Measurements from ENCODE around the gene WIPI1.

WIPI1 gene

DNA sequence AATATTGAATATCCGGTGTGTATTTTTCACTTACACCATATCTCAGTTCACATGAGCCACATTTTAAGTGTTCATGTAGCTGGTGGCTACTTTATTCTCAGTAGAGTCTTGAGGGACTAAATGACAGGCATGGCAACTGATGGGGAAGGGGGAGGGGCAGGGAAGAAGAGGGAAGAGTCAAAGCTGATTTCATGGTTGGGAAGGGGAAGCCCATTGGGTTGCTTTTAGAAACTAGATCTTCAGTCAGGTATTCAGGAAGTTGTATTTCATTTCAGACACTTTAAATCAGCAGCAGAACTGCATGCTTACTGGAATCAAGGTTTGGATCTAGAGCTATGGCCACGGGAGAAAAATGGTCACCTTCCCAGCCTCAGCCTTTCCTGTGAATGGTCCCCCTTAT, 2.9 kb upstream of the WIPI1 start:
- no peak for DNase-seq

DNA sequence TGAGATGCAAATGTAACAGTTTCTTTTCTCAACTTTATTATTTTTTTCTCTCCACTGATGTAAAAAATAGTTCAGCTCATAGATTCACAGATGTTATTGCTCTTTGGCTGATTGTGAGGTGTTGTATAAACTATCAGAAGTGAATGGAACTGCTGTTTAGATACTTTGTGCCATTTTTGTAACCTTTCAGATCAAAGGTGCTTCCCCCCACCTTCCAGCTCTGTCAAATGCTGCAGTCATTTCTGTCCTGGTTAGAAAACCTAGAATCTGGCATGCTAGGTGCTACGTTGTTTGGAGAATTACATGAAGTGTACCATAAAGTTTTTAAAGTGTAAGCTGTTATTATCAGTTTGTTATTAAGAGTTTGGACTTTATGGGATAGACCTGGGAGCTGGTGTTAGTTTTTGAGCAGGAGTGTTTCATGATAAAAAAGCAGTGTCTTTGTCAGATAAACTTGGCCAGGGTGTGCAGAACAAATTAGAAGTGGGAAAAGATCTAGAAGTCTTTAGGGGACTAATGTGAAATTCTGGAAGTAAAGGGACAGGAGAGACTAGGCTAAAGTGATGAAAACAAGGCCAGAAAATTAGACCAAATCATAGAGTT, 1.8 kb upstream of the WIPI1 start:
- DNase-seq: no peak

DNA sequence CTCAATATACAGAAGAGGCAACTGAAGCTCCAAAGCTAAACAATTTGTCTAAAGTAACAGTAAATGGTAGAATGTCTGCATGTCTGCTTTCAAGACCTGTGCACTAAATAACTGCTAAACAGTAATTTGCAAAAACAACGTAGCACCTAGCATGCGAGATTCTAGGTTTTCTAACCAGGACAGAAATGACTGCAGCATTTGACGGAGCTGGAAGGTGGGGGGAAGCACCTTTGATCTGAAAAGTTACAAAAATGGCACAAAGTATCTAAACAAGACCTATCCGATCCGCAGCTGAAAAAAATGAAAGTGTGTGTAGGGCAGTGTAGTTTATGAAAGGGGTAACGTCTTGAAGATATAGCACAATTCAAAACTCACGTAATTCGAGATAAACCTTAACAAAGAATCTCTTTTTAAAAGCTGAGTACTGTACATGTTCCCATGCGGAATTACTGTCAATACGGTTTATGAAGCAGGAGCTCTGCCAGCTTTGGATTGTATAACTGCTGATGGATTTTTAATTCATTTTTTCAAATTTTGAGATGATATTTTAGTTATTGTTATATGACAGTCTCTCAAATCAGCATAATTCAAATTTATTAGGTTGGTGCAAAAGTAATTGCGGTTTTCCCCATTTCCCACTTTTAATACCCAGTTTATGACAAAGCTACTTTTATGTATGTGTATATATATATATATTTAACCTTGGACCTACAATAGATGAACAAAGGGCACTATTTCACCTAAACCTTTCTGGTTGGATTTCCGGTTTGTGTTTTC, 1.2 kb upstream of the WIPI1 start:
- no peak for DNase-seq

DNA sequence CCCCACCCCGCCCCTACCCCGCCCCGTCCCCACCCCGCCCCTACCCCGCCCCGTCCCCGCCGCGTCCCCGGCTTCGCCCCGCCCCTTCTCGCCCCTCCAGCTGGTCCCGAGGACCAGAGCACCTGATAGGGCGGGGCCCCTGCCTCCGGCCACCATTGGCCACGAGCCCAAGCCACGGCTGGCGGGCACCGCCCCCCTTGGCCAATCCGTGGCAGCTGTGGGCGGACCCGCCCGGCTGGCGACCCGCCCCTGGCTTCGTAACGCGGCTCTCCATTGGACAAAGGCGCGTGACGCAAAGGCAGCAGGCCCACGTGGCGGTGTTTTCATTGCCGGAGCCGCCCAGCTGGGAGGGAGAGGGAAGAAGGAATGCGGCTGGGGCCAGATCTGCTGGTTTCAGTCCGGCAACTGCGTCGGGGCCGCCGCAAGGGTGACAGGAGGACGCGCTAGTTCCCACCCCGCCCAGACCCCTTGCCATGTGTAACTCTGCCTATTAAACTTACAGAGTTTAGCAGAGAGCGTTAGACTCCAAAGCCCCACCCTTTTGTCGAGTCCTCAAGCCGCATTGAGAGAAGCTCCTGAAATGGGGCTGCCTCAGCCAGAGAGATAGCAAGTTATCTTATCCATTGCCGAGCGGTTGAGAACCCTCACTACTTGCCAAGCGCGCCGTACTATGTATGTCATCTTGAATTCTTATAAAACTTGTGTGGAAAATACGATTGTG, 403 bp upstream of the WIPI1 start:
- DNase-seq: peak; percentile 95

DNA sequence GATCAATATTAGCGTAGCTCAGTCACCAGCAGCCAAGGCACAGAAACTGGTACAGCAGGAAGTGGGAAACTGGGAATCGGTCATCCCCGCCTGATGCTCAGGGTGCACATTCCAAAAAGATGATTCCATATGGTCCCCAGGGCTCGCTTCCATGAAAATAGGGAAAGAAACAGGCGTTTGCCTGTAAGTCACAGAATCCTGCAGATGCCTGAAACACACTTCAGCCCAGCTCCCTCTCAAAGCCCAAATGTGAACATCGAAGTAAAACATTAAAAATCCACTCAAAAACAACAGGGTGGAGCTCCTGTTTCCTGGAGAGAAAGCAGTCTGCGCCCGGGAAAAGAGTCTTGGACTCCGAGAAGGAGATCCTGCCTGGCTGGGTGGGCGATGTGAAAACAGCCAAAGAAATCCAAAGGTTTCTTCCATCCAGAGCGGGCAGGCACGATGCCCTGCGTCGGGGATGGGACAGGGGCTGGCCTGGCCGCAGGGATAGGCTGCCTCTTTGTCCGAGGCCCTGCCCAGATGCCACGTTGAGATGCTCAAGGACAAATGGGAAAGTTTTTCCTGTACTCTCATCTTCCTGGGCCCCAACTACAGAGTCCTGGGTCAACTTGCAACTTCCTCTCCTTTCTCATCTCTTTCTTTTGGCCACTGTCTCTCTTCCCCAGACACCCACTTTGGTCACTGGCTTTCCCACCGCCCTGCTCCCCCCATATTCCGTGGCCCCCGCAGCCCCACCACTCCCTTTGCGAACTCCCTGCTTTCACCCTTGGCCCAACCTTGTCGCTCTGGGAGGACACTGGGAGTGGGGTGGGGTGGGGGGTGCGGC, 743 bp downstream of the WIPI1 start:
- DNase-seq: no peak

DNA sequence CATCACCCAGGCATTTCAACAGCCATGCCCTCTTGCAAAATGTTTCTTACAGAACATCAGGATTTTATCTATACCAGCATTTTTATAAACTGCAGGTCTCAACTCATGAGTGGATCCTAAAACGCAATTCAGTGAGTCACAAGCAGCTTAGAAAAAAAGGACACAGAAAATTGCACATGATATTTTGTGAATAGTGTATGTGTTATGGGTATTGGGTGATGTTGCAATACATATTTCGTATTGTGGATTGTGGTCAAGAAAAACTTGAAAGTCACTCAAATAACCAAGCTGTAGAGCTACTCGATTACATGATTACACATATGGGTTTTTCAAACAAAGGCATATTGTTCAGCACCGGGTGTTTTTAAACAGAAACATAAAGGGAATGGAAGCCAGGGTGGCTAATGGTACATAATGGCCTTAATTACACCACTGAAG, 1.4 kb downstream of the WIPI1 start:
- DNase-seq: no peak

DNA sequence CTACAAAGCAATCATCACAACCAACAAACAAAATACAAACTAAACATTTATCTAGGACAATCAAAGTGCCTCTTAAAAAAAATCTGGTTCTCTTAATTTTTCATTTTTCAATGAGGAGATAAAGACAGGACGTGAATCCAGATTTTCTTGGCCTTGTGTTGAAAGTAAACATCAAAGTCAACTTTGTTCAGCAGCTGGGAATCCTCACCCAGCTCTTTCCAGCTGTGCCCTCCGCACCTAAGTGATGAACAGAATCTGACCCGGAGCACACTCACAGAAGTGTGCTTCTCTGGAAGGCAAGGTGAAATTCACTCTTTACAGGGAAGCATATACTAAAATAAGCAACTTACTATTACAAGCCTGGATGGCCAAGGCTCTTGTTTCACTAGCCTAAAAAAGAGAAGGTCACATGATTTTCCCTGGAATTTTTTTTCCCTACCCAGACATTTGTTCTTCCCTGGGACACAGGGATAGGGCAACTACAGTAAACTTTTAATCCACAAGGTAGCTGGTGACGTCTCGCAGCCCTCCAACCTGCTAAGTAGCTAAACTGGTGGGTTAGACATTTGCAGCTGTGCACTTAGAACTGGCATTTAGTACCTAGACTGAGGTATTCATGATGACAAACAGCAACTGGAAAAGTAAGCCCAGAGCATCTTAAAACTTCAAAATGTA, 3.2 kb downstream of the WIPI1 start:
- DNase-seq: no peak

DNA sequence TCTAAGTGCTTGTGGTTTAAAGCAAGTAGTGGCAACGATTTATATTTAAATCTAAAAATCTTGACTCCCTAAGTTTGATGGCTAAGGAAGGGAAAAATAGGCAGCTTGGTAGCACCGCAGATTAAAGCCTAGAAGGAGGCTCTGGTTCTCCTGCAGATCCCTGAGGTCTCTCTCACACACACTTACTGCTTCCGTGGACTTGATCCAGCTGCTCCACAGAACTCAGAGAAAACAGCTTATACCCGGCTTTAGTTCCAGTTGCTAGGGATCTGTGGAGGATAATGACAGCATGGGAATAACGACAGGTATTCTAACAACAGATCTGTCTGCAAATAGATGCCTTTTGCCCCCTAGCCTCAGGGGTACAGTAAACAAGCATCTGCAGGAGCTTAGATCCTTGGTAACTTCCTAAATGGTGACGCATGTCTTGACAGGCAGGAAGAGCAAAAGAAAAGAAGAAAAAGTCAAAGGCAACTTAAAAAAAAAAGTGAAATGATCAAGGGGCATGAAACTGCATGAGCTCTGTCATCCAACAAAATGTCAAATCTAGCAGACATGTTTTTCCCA, 4.5 kb downstream of the WIPI1 start:
- no peak for DNase-seq

DNA sequence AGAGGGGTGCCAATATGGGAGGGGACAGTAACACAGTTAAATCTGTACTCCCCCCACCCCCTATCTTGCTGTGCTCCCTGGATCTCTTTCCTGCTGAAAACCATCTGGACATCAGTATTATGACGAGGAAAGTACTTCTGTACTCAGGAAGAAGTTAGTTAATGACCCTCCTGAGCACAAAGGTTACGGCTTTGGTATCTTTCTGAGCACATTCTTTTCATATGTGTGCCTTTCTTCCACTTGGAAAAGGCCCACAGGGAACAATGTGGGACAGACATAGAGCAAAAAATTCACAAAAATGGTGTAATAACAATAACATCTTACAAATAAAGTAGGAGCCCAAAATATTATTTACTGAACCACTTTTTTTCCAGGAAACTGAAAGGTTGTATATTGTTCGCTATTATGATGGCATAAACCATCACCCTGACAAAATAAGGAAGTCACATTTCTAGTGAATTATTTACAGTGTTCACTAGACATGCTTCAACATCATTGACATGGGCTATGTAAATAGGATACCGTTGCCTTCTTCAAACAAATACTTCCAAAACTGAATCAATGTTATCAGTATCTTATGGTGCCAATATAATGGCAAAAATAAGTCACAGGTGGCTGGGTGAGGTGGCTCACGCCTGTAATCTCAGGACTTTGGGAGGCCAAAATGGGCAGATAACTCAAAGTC, 5.5 kb downstream of the WIPI1 start:
- no peak for DNase-seq

DNA sequence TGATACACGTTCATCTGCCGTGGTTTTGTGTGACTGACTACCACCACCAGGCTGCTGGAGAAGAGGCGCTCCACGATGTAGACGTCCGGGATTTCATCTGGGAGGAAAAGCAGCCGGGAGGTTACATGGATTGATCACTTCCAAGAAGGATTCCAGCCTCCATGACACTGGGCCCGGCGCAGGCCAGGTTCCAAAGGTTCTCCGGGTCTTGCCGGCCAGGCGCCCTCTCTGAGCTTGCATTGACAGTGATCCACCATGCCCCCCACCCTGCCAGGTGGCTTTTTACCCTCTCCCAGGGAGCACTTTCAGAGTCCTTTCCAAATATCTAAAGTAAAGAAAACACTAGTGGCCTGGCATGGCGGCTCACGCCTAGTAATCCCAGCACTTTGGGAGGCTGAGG, 6.5 kb downstream of the WIPI1 start:
- DNase-seq: no peak

DNA sequence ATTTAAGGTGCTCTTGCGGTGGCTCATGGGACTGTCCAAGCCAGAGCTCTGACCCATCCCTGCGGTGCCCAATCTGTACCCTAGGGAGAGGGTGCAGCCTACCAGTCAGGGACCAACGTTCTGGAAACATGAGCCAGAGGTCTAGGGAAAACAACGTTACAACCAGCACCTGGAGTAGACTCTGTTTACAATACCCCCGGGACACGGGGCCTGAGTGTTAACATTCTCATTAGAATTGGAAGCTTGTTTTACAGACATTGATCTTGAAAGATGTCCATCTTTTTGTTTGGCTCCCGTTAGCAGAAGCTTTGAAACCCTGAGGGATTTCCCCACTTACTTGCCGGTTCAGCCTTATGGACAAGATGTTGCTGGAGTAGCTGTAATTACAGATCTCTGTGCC, 6.9 kb downstream of the WIPI1 start:
- DNase-seq: no peak

DNA sequence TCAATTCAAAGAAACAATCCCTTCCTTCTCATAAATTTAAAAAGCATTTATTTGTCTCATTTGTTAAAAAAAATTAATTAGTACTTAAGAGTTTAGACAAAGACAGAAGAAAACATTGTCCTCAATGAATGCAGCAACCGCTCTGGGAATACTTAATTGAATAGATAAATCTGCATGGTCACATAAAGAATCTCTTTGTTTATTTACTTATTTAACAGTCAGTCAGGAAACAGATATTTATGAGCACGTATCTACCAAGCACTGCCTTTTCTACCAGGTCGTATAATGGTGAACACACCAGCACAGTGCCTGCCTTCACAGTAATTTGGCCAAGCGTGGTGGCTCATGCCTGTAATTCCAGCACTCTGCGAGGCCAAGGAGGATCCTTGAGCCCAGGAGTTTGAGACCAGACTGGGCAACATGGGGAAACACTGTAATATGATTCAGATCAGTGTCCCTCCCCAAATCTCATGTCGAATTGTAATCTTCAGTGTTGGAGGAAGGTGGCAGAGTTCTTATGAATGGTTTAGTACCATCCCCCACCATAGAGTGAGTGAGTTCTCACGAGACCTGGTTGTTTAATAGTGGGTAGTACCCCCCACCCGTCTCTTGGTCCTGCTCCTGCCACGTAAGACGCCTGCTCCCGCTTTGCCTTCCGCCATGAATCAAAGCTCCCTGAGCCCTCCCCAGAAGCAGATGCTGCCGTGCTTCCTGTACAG, 8.1 kb downstream of the WIPI1 start:
- DNase-seq: no peak

DNA sequence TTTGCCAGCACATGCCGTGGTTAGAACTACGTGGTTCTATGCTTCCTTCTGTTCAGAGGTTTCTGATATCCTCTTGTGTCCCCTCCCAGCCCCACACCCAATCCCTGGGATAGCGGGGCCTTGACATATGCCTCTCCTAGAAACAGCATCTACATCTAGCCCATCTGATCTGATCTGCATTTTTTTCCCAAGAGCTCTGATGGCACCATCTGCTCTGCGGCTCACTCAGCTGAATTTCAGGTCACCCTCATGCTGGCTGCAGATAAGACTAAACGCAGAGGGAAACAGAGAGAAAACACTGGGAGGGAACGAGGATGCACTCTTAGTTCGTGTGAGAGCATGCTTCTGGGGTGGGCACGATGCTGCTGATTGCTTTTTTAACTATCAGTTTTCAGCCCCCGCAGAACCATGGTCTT, 10.7 kb downstream of the WIPI1 start:
- DNase-seq: no peak

DNA sequence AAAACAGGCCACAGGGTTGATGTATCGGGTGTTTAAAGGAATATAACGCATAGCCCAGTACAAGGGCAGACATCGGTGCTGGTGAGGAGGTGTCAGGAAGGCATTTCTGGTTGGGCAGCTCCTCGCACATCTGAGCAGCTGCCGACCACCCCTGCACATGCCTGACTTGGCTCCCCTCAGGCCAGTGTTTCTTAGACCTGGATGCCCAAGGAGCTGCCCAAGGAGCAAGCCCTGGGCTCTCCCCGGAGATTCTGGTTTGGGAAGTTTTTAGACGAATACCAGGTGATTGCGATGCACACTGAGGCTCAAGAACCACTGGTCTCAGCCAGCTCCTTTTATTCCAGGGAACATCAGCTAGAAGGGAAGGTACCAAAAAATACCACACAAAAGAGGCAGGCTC, 11.6 kb downstream of the WIPI1 start:
- no peak for DNase-seq

DNA sequence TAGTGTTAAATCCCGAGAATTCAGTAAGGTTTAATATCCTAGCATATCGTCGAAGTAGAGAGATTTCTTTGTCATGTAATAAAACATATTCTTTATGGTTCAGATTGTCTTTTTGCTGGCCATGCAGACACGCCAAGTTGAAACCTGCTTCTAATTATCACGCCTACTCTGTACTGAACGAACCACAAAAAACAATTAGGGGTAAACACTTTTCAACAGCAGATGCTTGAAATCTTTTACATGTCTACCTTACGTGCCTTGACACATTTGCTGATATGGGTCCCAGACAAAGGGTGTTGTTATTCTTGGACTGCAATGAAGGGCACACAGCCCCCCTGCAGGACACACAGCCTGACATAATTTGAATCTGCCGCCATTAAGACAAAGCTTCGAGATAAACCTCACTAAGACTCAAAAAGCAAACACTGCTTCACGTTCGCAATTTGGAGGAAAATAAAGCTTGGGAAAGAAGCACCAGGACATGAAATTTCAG, 13.3 kb downstream of the WIPI1 start:
- DNase-seq: no peak

DNA sequence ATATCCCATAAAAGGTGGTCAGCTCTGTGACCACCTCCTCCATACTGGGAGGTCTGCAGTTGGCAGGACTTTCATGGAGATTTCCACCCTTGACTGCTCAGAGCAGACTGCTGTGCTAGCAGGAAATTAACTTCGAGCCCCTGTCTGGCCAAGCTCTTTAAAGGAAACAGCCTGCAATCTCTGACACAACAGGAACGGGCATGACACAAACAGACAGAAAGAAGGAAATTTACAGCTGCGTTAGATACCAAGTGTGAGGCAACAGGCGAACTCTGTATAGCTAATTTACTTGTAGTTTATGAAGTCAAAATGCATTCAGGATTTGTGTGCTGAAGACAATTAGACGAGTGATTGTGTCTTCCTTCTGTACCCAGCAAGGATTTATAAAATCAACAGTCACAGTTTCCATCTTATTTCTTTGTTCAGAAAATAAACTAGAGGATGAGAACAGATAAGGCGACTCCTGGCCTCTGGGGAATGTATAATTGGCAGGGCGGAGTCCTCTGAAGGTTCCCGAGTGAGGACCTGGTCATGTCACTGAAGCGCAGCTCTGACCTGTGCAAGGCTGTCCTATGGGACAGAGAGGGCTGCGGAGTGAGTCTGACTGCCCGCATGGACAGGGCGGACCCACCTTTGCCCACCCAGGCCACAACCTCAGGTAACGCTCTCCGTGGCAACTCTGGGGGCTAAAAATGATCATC, 16.1 kb downstream of the WIPI1 start:
- no peak for DNase-seq

DNA sequence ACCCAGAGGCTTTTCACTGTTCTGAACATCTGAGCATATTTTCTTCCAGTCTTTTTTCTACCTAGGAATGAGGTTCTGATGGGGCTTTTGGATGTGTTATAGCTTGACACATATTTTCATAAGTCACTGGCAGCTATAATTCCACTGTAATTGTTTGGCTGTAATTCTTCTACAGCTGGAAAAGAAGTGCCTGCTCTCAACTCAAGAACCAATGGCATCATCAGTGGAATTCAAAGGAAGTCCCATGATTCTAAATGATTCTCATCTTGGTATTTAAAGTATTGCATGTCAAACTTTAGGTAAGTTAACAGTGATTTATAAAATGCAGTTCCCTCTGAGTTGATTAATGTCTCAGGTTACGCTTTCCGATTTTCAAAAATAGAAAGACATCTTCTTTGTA, 16.8 kb downstream of the WIPI1 start:
- DNase-seq: no peak

DNA sequence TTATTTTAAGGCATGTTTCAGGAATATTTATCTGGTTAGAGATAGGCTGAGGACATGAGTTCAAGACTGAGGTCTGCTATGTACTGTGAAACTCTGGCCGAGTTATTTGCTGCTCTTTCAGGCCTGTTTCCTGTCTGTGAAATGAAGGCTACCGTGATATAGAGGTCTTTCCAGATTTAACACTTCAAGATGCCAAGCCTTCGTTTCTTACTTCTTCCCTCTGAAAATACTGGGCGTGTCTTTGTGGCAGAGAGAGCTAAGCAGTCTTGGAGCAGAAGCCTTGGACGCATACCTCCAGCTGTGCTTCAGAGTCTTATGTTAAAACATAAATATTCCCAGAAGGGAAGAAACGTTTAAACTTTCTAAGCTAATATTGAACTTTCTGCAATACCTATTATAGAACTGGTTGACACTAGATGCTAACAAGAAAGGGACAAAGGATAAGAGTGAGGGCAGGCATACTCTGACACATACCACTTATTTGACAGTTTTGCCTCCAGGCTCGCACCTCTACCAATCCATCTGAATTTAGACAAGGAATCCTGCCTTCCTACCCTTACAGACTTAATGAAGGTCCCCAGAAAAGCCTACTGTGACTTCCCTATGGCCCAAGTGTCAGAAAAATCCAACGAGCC, 17.5 kb downstream of the WIPI1 start:
- no peak for DNase-seq

All from T-helper 9 cell (primary cell).